ENCODE results near the gene HDC. TPM values are rescaled to one million over a fixed set of nuclear protein-coding genes. Genes with fewer than 3 reads are reported as not detected.

The HDC gene
- total and polyA plus RNA-seq, 10 of the 15 experiments (the other 5 are each of a cell fraction or from before 2014, with no cell fraction given) = not detected

GRCh38 chr15:50261981-50262380 is 3.5 kb downstream of the HDC start:
- ChIA-PET SMC1A (ENCODE audit: uncharacterized antibody, unreplicated experiment) (no interaction called here), POLR2A (interaction anchor here (0.7 kb wide), 1 partner anchor 201 kb away, joined by 3 read pairs; no protein-coding TSS in a partner anchor), RAD21 (ENCODE audit: unreplicated experiment) (interaction anchor here (1.9 kb wide), 1 partner anchor 54 kb away, joined by 7 read pairs; no protein-coding TSS in a partner anchor), CTCF (interaction anchor here (0.8 to 1.0 kb wide), 2 partner anchors 54 to 79 kb away, joined by 4 read pairs; no protein-coding TSS in a partner anchor)
- Histone ChIP-seq H3K4me1 (ENCODE audit: control insufficient read depth, insufficient read depth, low read length) (peaks cover 18% of the 10 kb centered on the region), H3K27me3 (replicated peaks in 1 of 2; ENCODE audit: control insufficient read depth in 2 of 2, insufficient read depth in 2 of 2, low read length in 1 of 2) (no peaks in the 10 kb centered on the region), H3K4me3 (no peak overlapping the region), H3K4me2 (ENCODE audit: control insufficient read depth, insufficient read depth) (no peak overlapping the region), H2AFZ (ENCODE audit: control insufficient read depth, low read depth, low read length) (no peak overlapping the region), H3K9me3 (replicated peaks; ENCODE audit: control insufficient read depth, insufficient read depth, low read length) (no peaks in the 10 kb centered on the region), H3K79me2 (ENCODE audit: control insufficient read depth, insufficient read depth, low read length) (no peaks in the 10 kb centered on the region), H4K20me1 (ENCODE audit: control insufficient read depth, insufficient read depth) (no peaks in the 10 kb centered on the region), H3K27ac (ENCODE audit: control insufficient read depth, insufficient read depth) (no peak overlapping the region), H3K9ac (ENCODE audit: control insufficient read depth, insufficient read depth, low read length) (no peak overlapping the region), H3K36me3 (ENCODE audit: control insufficient read depth in 2 of 2, insufficient read depth in 2 of 2, low read length in 1 of 2) (no peaks in the 10 kb centered on the region)
- DNase-seq (ENCODE audit: low read depth, low spot score) (no peak), FAIRE-seq (no peak), ATAC-seq (peak; percentile 29; the same call in 2 of the 3 replicates)
- no TSS peak for BruUV-seq (replicated peaks)
- TF ChIP-seq YY1 (IDR thresholded peaks at IDR 0.05; ENCODE audit: low read depth, low read length) = no peak
- TF ChIP-seq CTCF (IDR thresholded peaks at IDR 0.05 in 2 of 3, conservative IDR thresholded peaks at IDR 0.05 in 1 of 3; ENCODE audit: control insufficient read depth in 2 of 3, extremely low read depth in 1 of 3, insufficient read depth in 1 of 3, low read depth in 3 of 3, low read length in 3 of 3) = 0 out of 6 replicates have a peak, but pooled peaks of 1 of the 3 experiments have one; percentile 4
- TF ChIP-seq RFX5 (IDR thresholded peaks at IDR 0.05; ENCODE audit: low read depth, low read length) = no peak
- intact Hi-C loops (cut with micrococcal nuclease; ENCODE audit: unreplicated experiment) (no loop called here), in situ Hi-C loops (cut with MboI) (no loop called here)
- 65% methylated on average over 3 of the region's 3 CpGs for WGBS (ENCODE audit: insufficient coverage, insufficient replicate concordance, low lambda C conversion rate, missing lambda C conversion rate)

- Histone ChIP-seq H4K20me1 (ENCODE audit: control insufficient read depth, insufficient read depth) (no peaks in the 10 kb centered on the region), H3K4me2 (ENCODE audit: control insufficient read depth, insufficient read depth) (peak overlapping the region; percentile 63; the same call in 1 of the 2 replicates), H3K9me3 (replicated peaks; ENCODE audit: control insufficient read depth, insufficient read depth, low read length) (no peaks in the 10 kb centered on the region), H3K27ac (ENCODE audit: control insufficient read depth, insufficient read depth) (no peak overlapping the region), H3K36me3 (ENCODE audit: control insufficient read depth in 2 of 2, insufficient read depth in 2 of 2, low read length in 1 of 2) (no peaks in the 10 kb centered on the region), H3K4me3 (no peak overlapping the region), H3K4me1 (ENCODE audit: control insufficient read depth, insufficient read depth, low read length) (peaks cover 18% of the 10 kb centered on the region), H2AFZ (ENCODE audit: control insufficient read depth, low read depth, low read length) (peak overlapping the region; percentile 1; the same call in 1 of the 2 replicates), H3K9ac (ENCODE audit: control insufficient read depth, insufficient read depth, low read length) (no peak overlapping the region), H3K79me2 (ENCODE audit: control insufficient read depth, insufficient read depth, low read length) (no peaks in the 10 kb centered on the region), H3K27me3 (replicated peaks in 1 of 2; ENCODE audit: control insufficient read depth in 2 of 2, insufficient read depth in 2 of 2, low read length in 1 of 2) (no peaks in the 10 kb centered on the region)
- intact Hi-C loops (cut with micrococcal nuclease; ENCODE audit: unreplicated experiment) = no loop called here
- POLR2A ChIA-PET = interaction anchor here (0.6 to 1.0 kb wide), 2 partner anchors 20 to 531 kb away, joined by 3 read pairs; no protein-coding TSS in a partner anchor
- no TSS peak for BruUV-seq (replicated peaks)
- RAD21 ChIA-PET (ENCODE audit: unreplicated experiment) = interaction anchor here (1.2 to 1.9 kb wide), 2 partner anchors 20 to 55 kb away, joined by 3 to 7 read pairs; no protein-coding TSS in a partner anchor
- SMC1A ChIA-PET (ENCODE audit: uncharacterized antibody, unreplicated experiment) = interaction anchor here (0.6 kb wide), 1 partner anchor 163 kb away, joined by 4 read pairs; the partner anchor contains the start of gene USP8
- TF ChIP-seq EED (IDR thresholded peaks at IDR 0.05; ENCODE audit: low read depth) (0 out of 2 replicates have a peak, but pooled peaks have one; percentile 4), POLR2AphosphoS2 (IDR thresholded peaks at IDR 0.05; ENCODE audit: low read depth, low read length) (no peak)
- peak; percentile 87 for ATAC-seq
- in situ Hi-C loops (cut with MboI) = no loop called here
- CTCF ChIA-PET = interaction anchor here (0.7 to 2.1 kb wide), 3 partner anchors 55 to 101 kb away, joined by 3 to 7 read pairs (median 3); no protein-coding TSS in a partner anchor
- no peak for DNase-seq (ENCODE audit: low read depth, low spot score)
- 53% methylated on average over 2 of the region's 2 CpGs for WGBS (ENCODE audit: insufficient coverage, insufficient replicate concordance, low lambda C conversion rate, missing lambda C conversion rate)
- FAIRE-seq = peak; percentile 70
Measured at GRCh38 chr15:50260969-50261496, 4.5 kb downstream of the HDC start.
